ENCODE measurements around the gene SOCS7.
"Not testable (repeated sequence)": the region's sequence is repeated elsewhere in the genome, so short reads cannot be mapped to it uniquely, and the experiment has no call there.

The SOCS7 gene

DNA sequence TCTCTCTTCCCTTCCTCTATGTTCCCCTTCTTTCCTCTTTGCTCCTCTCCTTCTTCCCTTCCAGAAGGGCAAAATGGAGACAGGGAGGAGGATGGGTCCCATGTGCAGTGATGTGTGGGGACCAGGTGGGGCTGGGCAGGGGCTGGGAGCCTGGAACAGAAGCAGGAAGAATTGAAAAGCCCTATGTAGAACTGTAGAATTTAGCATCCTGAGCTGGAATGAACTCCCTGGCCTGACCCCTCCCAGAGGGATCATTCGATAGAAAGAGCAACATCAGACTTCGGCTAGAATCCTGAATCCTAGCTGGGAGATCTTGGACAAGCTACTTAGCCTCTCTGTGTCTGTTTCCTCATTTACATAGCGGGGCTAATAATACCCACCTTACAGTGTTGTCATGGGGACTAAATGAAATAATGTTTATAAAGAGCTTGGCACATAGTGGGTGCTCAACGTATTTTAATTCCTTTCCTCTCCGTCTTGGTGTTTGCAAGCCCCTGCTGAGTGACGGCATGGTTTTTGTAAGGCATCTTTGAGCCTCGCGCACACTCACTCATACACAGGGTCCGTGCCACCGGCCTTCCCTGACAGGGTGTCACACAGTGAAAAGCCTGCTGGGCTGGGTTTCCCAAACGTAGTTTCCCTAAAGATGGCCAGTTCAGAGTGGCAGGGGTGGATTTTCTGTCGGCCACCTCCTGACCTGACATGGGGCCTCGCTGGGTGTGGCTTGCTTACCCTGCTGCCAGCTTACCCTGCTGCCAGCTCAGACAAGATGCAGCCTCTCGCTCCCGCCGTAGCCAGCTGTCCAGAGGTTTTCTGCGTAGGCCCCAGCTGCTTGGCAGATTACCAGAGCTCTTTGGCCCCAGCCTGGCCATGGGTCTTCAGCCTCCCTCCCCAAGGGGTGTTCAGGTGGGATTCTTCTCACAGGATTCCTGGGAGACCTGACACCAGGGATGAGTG, 70.5 kb downstream of the SOCS7 start:
- no peak for DNase-seq

DNA sequence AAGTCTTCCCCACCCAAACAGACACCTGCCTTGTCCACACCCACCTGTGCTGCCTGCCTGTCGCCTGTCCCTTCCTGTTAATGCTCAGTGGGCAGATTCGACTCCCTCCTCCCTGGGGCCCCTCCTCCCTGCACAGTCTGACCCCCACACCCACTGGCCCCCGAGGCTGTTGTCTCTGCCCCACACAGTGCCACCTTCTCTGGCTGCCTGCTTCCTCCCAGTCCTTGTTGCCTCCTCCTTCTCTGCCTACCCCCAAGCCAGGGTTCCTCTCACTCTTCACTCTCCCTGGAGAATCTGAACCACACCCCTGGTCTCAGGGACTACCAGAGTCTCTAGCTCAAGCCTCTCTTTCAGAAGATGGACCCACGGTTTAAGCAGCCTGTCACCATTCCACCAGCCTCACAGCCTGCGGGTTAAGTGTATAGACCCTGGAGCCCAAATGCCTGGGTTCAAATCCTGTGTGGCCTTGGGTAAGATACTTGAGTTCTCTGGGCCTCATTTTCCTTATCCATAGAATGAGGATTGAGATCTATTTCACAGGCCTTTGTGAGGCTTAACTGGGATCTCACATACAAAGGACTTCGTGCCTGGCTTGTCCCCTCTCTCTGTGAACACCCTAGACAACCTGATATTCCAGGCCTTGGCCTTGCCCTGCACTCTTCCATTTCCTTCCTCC, 72.8 kb downstream of the SOCS7 start:
- DNase-seq: no peak

DNA sequence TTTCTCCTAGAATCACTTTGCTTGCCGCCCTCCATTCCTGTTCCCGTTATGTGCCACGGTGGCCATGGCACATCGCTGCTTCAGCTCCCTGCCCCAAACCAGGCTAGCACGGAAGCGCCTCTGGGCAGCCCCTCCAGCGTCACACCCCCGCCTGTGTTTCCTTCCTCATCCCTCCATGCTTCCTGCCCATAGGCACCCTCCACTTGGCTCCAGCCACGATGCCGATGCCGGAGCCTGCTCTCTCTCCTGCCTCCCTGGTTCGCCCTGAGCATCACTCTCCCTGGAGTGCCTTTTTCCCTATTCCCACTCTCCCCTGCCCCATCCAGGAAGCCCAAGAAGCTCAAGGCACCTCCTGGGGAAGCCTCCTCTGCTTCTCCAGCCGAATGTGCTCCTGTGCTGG, 73.4 kb downstream of the SOCS7 start:
- no peak for DNase-seq

DNA sequence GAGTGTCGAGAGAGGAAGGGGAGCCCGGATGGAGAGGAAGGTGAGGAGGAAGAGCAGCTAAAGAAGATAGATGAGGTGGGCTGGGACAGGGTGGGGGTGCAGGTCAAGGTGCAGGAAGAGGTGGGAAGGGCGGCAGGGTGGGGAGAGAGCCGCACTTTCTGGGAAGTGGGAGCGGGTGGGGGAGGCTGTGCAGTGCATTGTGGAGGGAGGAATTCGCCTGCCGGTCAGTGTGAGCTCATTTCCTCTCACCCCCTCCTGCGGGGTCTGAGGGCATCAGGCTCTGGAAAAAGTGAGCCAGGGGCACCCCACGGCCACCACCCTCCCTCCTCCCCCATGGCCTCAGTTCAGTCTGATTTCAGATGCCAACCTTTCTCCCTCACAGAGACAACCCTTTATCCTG, 74.1 kb downstream of the SOCS7 start:
- DNase-seq: no peak

DNA sequence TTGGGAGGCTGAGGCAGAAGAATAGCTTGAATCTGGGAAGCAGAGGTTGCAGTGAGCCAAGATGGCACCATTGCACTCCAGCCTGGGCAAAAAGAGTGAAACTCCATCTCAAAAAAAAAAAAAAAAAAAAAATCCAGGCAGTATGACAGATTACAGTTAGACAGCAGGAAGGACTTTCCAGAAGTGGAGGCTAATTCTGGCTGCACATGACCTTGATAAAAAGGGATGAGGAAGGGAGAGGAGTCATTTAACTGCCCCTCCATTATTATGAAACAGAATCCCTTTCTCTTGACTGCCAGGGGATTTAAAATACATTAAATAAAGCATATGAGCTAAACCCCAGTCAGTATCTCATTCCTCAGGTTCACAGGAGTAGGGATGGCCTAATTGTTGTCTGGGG, 74.8 kb downstream of the SOCS7 start:
- no peak for DNase-seq

DNA sequence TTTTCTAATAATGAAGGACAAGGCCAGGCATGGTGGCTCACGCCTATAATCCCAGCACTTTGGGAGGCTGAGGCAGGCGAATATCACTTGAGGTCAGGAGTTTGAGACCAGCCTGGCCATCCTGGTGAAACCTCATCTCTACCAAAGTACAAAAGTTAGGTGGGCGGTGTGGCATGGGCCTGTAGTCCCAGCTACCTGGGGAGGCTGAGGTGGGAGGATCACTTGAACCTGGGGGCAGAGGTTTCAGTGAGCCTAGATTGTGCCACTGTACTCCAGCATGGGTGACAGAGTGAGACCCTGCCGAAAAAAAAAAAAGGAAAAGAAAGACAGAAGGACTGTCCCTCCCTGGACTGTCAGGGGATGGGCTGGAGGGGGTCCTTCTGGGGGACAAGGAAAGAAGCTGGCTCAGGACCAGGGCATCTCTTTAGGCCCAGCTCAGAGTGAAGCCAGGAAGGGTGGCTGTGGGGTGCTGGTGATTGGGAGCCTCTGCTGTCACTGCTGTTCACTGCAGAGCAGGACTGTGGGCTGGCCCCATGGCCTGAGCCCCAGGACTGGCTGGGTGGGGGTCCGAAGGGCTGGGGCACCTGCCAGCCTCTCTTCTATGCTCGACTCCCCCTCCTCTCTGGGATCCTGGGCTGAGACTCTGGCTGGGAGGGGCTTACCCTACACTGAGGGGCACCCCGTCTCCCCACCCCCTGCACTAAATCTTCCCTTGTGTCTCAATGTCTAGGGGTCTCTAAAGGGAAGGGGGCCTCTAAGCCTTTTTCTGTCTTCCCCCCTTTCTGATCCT, 75.7 kb downstream of the SOCS7 start:
- no peak for DNase-seq

DNA sequence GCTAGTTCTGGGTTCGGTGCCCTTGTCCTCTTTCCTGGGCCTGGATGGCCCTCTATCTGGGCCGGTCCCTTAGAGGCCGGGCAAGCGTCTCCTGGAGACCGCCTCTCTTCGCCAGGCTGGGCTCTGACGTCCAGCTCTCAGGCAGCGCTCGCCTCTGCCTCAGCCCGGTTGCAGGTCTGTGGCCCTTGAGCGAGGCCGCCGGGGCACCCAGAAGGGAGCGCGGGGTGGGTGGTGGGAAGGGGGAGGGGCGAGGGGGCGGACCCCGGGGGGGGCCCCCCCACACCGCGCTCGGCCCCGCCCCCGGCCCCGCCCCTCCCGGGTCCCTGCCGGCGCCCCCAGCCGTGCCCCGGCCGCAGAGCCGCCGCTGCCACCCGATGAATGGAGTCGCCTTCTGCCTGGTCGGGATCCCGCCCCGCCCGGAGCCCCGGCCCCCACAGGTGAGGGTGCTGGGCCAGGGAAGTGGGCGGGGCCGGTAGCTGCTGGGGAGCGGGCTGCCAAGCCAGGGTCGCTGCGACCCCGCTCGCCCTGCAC, 76.5 kb downstream of the SOCS7 start, which contains the start of gene ARHGAP23:
Gene ARHGAP23, plus strand, starts transcription at position 353 of the 531 bp plus-strand sequence. Its CDS starts 22 bp downstream, at position 375.
- DNase-seq: peak; percentile 37

DNA sequence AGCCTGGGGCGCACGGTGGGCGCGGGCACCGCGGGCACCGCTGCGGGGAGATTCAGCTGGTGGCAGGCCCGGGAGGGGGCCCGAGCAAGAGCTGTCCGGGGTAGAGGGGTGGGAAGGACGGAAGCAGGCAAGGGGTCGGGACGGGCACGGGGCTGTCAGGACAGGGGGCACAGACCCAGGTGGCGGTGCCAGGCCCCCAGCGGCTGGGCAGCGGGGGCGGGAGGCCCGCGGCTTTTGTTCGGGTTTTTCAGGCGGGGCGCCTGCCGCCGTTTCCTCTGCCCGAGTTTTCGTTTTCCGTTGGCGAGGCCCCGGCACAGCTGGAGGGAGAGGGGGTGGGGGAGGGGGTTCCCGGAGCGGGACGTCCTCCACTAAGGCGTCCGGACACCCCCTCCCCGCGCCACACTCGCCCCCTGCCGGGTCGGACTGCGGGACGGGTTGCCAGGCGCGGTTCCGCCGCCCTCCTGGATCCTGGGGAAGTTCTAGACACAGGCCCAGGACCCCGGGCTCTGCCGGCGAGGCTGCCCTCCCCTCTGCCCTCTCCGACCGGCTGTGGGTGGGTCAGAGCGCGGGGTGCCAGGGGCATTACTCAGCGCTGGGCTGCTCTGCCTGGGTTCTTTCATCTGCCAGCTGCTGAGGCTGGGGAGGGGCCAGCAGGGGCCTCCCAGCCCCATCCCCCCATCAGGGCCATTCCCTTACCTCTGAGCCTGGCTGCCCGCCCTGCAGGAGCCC, 77.2 kb downstream of the SOCS7 start:
- no peak for DNase-seq

DNA sequence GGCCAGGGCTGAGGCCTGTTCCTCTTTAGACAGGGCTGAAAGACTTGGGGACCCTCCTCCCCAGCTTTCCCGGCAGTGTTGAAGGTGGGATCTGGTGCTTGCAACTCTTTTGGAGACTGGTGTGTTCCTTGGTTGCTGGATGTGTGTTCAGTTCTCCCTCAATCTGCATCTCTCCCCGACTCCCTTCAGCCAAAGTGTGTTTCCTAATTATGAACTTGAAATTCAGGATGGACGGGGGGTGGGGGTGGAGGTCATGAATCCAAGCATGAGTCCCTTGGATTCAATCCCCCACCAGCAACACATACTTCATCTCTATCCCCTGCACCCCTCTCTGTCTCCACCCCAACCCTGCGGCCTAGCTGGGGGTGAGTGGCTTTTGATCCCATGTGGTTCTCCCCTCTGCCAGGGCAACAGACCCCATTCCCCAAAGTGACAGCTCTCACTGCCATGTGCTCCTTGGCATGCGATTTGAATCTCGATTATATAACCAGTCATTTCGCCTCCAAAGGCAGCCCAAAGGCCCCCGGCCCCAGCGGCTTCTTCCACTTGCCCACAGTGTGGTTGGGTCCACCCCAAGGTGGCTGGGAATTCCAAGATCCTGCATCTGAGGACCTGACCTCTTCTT, 77.9 kb downstream of the SOCS7 start:
- no peak for DNase-seq

DNA sequence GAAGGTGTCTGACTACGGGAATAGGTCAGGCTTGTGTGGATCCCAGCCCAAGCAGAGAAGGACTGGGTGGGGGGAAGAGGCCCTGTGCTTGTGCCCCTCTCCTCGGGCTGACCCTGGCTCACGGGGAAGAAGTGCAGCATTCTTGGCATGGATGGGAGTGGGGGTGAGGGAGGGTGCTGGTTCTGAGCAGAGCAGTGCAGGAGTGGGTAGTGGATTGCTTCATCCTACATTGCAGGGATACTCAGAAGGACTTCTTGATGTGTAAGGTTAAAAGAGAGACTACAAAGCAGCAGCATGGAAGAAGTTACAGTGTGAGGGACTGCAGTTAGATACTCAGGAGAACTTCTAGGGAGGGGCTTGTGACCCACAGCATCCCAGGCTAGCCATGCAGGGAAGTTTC, 78.7 kb downstream of the SOCS7 start:
- DNase-seq: no peak

DNA sequence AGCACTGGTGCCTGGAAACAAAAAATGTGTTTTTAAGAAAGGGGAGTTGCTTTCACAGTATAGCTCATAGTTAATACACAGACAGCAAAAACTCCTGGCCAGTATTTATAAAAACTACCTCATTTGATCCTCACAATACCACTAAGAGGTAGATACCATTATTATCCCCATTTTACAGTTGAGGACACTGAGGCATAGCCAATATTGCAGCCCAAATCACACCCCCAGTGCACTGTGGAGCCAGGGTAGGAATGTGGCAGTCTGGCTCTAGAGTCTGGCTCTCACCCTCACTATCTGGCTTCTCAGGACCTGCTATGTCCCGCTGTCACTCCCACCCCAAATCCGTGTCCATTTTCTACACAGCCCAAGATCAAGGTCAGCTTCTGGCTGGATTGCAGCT, 79.2 kb downstream of the SOCS7 start:
- DNase-seq: no peak

DNA sequence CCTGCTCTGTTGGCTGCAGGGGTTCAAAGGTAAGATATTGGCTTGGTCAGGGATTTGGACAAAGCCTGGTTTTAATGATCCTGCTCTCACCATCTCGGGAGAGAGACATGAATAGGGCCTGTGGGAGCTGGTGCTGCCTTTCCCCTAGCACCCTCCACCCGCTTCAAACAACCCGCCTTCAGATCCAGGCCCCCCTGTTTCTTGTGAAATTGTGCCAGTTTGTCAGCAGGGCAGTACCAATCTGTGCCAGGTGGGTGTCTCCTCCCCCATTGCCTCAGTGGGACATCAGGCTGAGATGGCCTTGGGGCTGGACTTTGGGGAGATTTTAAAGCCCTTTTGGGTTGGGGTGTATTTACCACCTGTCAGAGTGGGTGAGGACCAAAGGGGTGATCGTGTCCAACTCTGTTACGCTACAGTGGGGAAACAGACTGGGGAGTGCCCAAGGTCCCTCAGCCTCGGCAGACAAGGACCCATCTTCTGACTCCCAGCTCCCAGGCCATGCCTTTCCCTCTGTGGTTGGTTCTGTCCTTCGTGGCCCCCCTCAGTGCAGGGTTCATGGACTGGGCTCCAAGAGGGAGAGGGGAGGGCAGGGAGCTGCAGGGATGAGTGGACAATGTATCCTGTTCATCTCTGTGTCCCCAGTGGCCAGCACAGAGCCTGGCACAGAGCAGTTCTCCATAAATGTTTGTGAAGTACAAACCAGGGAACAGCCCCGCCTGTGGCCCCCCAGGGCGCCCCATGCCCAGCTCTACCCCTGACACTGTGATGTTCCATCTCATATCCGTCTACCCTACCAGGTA, 79.9 kb downstream of the SOCS7 start:
- no peak for DNase-seq

DNA sequence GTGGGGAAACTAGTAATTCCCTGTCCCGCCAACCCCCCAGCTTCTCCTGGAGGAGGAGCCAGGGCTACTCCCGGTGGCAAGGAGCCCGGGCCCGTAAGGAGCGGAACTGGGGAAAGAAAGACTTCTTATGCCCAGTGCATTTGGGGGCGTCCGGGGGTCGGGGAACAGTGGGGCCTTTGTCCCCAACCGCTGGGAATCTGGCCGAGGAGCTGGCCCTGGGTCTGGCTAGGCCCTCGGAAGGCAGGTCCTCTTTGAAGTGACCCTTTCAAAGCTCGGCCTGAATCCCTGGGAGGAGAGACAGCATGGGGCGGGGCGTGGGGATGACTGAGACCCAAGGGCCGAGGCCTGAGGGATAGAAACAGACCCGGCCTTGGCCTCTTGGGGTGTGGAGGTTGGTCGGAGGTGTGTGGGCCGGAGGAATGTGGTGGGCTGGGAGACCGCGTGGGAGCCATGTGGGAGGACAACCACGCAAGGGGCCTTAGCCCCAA, 82.6 kb downstream of the SOCS7 start:
- no peak for DNase-seq

DNA sequence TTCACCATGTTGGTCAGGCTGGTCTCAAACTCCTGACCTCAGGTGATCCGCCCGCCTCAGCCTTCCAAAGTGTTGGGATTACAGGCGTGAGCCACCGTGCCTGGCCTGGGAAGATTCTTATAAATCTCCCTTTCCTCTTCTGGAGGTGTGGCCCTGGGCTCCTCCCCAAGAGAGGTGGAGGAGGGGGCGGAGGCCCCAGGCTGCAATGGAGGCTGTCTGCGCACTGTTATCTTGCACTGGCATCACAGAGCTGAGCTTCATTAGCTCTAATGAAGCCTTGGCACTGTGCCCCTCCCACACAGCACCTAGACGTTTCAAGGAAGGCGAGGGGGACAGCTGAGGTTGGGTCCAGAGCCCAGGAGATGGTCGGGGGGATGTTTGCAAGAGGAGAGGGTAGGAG, 84.2 kb downstream of the SOCS7 start:
- no peak for DNase-seq

DNA sequence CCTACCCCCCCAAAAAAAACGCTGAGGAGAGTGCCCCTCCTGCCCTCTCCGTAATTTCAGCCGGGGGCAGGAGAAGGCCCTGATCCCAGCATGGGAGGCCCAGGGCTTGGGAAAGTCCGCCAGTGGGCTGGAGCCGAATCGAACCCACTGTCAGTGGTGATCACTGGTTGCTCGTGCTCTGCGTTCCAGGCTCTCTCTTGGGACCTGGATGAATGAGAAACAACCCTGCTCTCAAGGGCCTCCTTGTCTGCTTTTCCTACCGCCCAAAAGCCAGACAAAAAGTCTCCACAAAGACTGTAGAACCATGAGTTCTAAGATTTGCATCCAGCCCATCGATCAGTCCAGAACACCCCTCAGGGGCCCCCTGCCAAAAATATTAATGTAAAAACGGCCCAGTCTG, 84.7 kb downstream of the SOCS7 start:
- DNase-seq: no peak

DNA sequence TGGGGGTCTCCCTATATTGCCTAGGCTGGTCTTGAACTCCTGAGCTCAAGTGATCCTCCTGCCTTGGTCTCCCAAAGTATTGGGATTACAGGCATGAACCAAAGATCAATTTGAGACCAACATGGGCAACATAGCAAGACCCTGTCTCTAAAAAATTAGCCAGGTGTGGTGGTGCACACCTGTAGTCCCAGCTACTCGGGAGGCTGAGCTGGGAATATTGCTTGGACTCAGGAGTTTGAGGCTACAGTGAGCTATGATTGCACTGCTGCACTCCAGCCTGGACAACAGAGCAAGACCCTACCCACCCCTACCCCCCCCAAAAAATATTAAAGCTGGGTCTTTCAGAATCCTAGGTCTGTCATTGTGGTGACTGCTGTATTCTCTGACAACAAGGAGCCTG, 85.7 kb downstream of the SOCS7 start:
- DNase-seq: not testable (repeated sequence)

DNA sequence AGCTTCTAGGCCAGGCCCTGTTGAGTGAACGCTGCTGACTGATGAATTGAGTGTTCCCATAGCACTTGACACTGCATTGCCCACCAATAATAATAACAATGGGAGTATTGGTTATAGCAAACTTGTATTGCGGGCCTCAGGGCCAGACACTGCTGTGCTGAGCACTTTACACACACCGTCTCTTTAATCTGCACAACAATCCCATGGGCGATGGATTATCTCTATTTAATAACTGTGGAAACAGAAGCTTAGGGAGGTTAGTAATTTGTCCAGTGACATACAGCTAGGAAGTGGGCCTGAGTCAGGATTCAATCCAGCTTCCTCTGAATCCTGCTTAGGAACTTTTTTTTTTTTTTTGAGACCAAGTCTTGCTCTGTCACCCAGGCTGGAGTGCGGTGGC, 87.8 kb downstream of the SOCS7 start:
- DNase-seq: no peak

DNA sequence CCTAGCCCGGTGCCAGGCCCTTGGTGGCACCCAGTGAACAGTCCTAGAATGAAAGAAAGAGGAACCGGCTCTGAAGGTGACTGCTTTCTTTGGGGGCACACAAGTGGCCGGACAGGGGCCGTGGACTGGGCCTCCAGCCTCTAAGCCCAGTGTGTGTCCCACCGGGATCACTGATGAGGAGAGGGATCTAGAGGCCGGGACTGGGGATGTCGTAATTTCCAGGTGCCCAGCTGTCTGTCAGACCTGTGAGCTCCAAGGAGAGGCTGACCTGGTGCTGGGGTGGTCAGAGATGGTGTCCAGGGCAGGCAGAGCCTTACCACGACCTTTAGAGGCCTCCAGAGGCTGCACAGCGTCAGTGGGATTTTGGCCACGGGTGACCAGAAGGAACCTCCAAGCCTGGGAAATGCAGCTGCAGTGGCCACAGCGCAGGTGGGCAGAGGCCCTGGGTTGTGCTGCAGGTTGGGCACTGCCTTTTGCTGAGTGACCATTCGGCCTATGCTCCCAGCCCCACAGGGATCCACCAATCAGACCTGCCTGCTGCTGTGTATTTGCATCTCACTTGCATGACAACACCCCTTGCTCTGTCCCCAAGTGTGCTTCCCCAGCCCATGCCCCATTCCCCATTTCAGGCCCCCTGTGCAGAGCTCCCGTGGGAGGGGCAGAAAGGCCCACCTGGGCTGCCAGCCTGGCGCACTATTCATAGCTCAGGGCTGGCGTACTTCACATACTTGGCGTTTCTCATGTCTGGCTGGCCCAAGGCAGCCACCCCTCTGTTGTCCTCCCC, 89.2 kb downstream of the SOCS7 start:
- DNase-seq: no peak

DNA sequence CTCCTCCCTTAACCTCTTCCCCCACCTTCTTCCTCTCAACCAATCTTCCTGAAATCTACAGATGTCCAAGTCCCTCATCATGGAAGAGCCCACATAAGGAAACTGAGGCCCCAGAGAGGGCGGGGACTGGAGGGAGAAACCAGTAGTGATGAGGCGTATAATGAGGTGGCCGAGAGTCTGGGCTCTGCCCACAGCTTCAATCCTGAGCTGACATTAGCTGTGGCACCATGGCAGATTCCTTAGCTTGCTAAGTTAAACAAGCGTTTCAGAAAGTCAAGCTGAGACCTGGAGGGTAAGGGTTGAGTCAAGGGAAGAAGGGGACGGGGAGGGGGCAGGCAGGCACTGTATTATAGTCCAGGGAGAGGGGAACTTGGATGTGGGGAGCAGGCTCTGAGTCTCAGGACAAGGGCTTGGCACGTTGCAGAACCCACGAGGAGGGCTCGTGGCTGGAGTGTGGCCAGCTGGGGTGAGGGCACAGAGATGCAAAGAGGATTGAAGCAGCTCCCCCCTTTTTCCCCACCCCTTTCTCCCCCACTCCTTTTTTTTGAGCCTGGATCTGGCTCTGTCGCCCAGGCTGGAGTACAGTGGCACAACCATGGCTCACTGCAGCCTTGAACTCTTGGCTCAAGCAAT, 89.9 kb downstream of the SOCS7 start:
- DNase-seq: no peak
